H9 (cell line): Measurements from ENCODE around the gene MTA3. TPM values are rescaled to one million over a fixed set of nuclear protein-coding genes. Genes with fewer than 3 reads are reported as not detected.

Experiments used
- DNase-seq: peaks from one replicate; pipeline ENCODE4 v3.0.0-alpha.2; 2017
- H2AFZ ChIP-seq: one replicate; pipeline ENCODE4 v1.6.1; 2013; ENCODE audit warnings: mild to moderate bottlenecking, low read length, control low read depth, moderate library complexity
- H2AK5ac ChIP-seq: 2 replicates; pipeline ENCODE4 v1.6.1; 2013; ENCODE audit warnings: low read length, control low read depth, mixed read lengths; ENCODE audit not compliant: insufficient read length
- H2BK120ac ChIP-seq: one replicate; pipeline ENCODE4 v1.6.1; 2013; ENCODE audit warnings: low read depth, mild to moderate bottlenecking, low read length, control low read depth, inconsistent platforms; ENCODE audit not compliant: poor library complexity, severe bottlenecking
- H2BK12ac ChIP-seq: 2 replicates; pipeline ENCODE4 v1.6.1; 2013; ENCODE audit warnings: low read length, control low read depth, mixed read lengths, low read depth; ENCODE audit not compliant: insufficient read length
- H2BK15ac ChIP-seq: 2 replicates; pipeline ENCODE4 v1.6.1; 2013; ENCODE audit warnings: low read depth, low read length, control low read depth
- H2BK20ac ChIP-seq: one replicate; pipeline ENCODE4 v1.6.1; 2013; ENCODE audit warnings: low read depth, mild to moderate bottlenecking, low read length, control low read depth, inconsistent platforms; ENCODE audit not compliant: poor library complexity, severe bottlenecking
- H2BK5ac ChIP-seq: 2 replicates; pipeline ENCODE4 v1.6.1; 2013; ENCODE audit warnings: low read length, control low read depth, mixed read lengths; ENCODE audit not compliant: insufficient read length
- H3K14ac ChIP-seq: 2 replicates; pipeline ENCODE4 v1.6.1; 2013; ENCODE audit warnings: low read length, control low read depth; ENCODE audit not compliant: insufficient read depth
- H3K18ac ChIP-seq: 2 replicates; pipeline ENCODE4 v1.6.1; 2013; ENCODE audit warnings: low read depth, mild to moderate bottlenecking, mixed read lengths, low read length, control low read depth; ENCODE audit not compliant: insufficient read length
- H3K23ac ChIP-seq: 2 replicates; pipeline ENCODE4 v1.6.1; 2013; ENCODE audit warnings: low read length, control low read depth, mixed read lengths, low read depth; ENCODE audit not compliant: insufficient read length
- H3K23me2 ChIP-seq: 2 replicates; pipeline ENCODE4 v1.6.1; 2013; ENCODE audit warnings: low read depth, mild to moderate bottlenecking, mixed read lengths, low read length, control low read depth; ENCODE audit not compliant: insufficient read length, poor library complexity, severe bottlenecking
- H3K27ac ChIP-seq: 2 replicates; pipeline ENCODE4 v1.5.1; 2013; ENCODE audit warnings: low read length, control low read depth, mixed read lengths, low read depth; ENCODE audit not compliant: insufficient read length
- H3K27me3 ChIP-seq: 2 replicates; pipeline ENCODE4 v1.6.1; 2013; ENCODE audit warnings: low read length, control low read depth, inconsistent platforms; ENCODE audit not compliant: insufficient read depth
- H3K4ac ChIP-seq: 2 replicates; pipeline ENCODE4 v1.6.1; 2013; ENCODE audit warnings: low read depth, mild to moderate bottlenecking, control low read depth, inconsistent platforms, low read length, moderate library complexity
- H3K4me1 ChIP-seq: 2 replicates; pipeline ENCODE4 v1.6.1; 2013; ENCODE audit warnings: low read length, control low read depth, inconsistent platforms; ENCODE audit not compliant: insufficient read depth
- H3K4me2 ChIP-seq: 2 replicates; pipeline ENCODE4 v1.6.1; 2013; ENCODE audit warnings: low read length, control low read depth, mixed read lengths; ENCODE audit not compliant: insufficient read length, insufficient read depth
- H3K56ac ChIP-seq: 2 replicates; pipeline ENCODE4 v1.6.1; 2013; ENCODE audit warnings: low read depth, mild to moderate bottlenecking, mixed read lengths, low read length, control low read depth; ENCODE audit not compliant: insufficient read length
- H3K79me1 ChIP-seq: 2 replicates; pipeline ENCODE4 v1.6.1; 2013; ENCODE audit warnings: low read depth, mild to moderate bottlenecking, moderate library complexity, low read length, control low read depth, inconsistent platforms; ENCODE audit not compliant: insufficient read depth, poor library complexity, severe bottlenecking
- H3K79me2 ChIP-seq: 2 replicates; pipeline ENCODE4 v1.6.1; 2013; ENCODE audit warnings: low read length, control low read depth, inconsistent platforms; ENCODE audit not compliant: insufficient read depth
- H3K9ac ChIP-seq: 2 replicates; pipeline ENCODE4 v1.6.1; 2013; ENCODE audit warnings: low read length, control low read depth, mixed read lengths; ENCODE audit not compliant: insufficient read length; ENCODE audit errors: extremely low read depth
- H3K9me3 ChIP-seq: one replicate; pipeline ENCODE4 v1.6.1; 2013; ENCODE audit warnings: low read depth, low read length, inconsistent platforms; ENCODE audit not compliant: control insufficient read depth
- H3T11ph ChIP-seq: one replicate; pipeline ENCODE4 v1.6.1; 2013; ENCODE audit warnings: mild to moderate bottlenecking, low read length, control low read depth, inconsistent platforms
- H4K20me1 ChIP-seq: one replicate; pipeline ENCODE4 v1.6.1; 2013; ENCODE audit not compliant: control insufficient read depth, insufficient read length, insufficient read depth
- H4K5ac ChIP-seq: 2 replicates; pipeline ENCODE4 v1.6.1; 2013; ENCODE audit warnings: low read depth, mild to moderate bottlenecking, mixed read lengths, low read length, control low read depth; ENCODE audit not compliant: insufficient read length
- H4K8ac ChIP-seq: replicated peaks from 2 replicates; pipeline ENCODE4 v1.6.1; 2013; ENCODE audit warnings: low read length, control low read depth, mixed read lengths, low read depth; ENCODE audit not compliant: insufficient read length
- H4K91ac ChIP-seq: 2 replicates; pipeline ENCODE4 v1.6.1; 2013; ENCODE audit warnings: low read depth, mild to moderate bottlenecking, moderate library complexity, mixed read lengths, low read length, control low read depth; ENCODE audit not compliant: insufficient read length
- H3K27ac Mint-ChIP-seq, 3 experiments: 2 replicates in 2 of 3; 3 replicates in 1 of 3; pipeline ENCODE4 v1.8.0; 2020 to 2021; ENCODE audit warnings: mixed read lengths in 3 of 3, mild to moderate bottlenecking in 1 of 3, moderate library complexity in 1 of 3
- H3K27me3 Mint-ChIP-seq: 2 replicates; pipeline ENCODE4 v1.8.0; 2021; ENCODE audit warnings: low read depth, mild to moderate bottlenecking, moderate library complexity, mixed read lengths
- H3K36me3 Mint-ChIP-seq, 3 experiments: 2 replicates in 2 of 3; 3 replicates in 1 of 3; pipeline ENCODE4 v1.8.0; 2020 to 2021; ENCODE audit warnings: low read depth in 3 of 3, mixed read lengths in 3 of 3; ENCODE audit not compliant: insufficient read depth in 1 of 3
- H3K4me1 Mint-ChIP-seq, 2 experiments: 2 replicates each; pipeline ENCODE4 v1.8.0; 2020; ENCODE audit warnings: mixed read lengths in 2 of 2
- H3K4me3 Mint-ChIP-seq, 2 experiments: 2 replicates in 1 of 2; 3 replicates in 1 of 2; pipeline ENCODE4 v1.8.0; 2020 to 2021; ENCODE audit warnings: mild to moderate bottlenecking in 2 of 2, mixed read lengths in 2 of 2, moderate library complexity in 1 of 2
- H3K9me3 Mint-ChIP-seq, 2 experiments: 2 replicates in 1 of 2; 3 replicates in 1 of 2; pipeline ENCODE4 v1.8.0; 2020; ENCODE audit warnings: mild to moderate bottlenecking in 2 of 2, mixed read lengths in 2 of 2, moderate library complexity in 1 of 2
- WGBS: extraction: QIAGEN DNeasy Blood & Tissue Kit; methylation state at CpG from one replicate; pipeline ENCODE4 v1.1.7; 2013; ENCODE audit warnings: missing lambda C conversion rate, low lambda C conversion rate, mixed read lengths; ENCODE audit not compliant: insufficient read length; ENCODE audit errors: extremely low coverage; 5-methylcytosine and 5-hydroxymethylcytosine counted together
- total RNA-seq: library from RNA; stranded (reverse); gene quantifications from 2 replicates; pipeline ENCODE4 v1.2.1, GENCODE V29; 2021
- TF ChIP-seq, protein P1 (sequence below): fragments of 200-600 bp; sonication (generic); conservative IDR thresholded peaks from 3 replicates; pipeline ENCODE4 v1.8.0; 2021; ENCODE audit warnings: antibody characterized with exemption, mild to moderate bottlenecking

Gene MTA3
- total RNA-seq, 1 experiment from 2014 or later: 253 TPM

DNA sequence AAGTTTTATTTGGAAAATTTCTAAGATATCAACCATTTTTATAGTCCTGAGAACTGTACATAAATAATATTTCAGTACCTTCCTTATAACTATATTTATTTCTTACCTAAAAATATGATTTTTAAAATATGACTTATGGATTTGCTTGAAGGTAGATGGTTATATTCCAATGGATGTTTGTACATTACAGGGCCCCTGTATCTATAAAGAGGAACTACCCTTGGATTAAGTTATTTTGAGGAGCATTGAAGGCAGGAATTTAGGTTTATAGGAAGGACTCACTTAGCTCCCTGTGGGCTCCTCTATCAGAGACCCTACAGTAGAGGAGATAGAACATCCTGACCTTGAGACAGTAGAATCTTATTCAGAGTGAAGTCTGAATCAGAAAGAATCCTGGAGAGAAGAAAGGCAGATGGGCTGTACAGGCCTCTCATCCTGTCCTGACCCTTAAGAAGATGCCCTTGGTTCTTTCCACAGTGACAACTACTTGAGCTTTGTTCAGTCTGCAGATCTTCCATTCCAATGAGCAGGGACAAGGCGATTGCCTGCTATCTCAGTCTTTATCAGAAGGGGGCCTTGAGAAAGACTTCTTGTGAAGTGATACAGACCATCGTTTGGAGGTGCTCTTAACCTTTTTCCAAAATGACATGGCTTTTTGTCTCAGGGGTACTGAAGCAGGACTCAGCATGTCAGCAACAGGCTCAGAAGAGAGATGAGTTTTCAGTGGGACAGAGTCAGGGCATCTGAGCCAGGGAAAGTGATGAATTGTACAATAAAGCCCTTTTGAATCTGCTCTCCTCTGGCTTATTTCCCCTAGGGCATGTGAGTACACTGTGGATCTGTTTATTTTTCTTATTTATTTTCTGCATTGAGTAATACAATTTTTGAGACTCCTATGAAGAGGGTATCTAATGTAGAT lies 174.6 kb downstream of the MTA3 start:
- Histone ChIP-seq H2BK120ac (no peak overlapping the region), H3K79me1 (no peaks in the 10 kb centered on the region), H3K23ac (no peak overlapping the region), H3K9me3 (no peaks in the 10 kb centered on the region), H3K9ac (no peak overlapping the region), H2BK15ac (no peak overlapping the region), H2BK12ac (no peak overlapping the region), H3K18ac (no peak overlapping the region), H4K8ac (no peak overlapping the region), H3K4me1 (no peaks in the 10 kb centered on the region), H3T11ph (no peak overlapping the region), H3K27me3 (no peaks in the 10 kb centered on the region), H4K20me1 (no peaks in the 10 kb centered on the region), H4K5ac (no peak overlapping the region), H3K23me2 (no peaks in the 10 kb centered on the region), H3K4me2 (no peak overlapping the region), H2BK5ac (no peak overlapping the region), H3K56ac (no peak overlapping the region), H4K91ac (no peak overlapping the region), H3K14ac (no peak overlapping the region), H3K4ac (no peak overlapping the region), H2AFZ (no peak overlapping the region), H2BK20ac (no peak overlapping the region), H3K79me2 (no peaks in the 10 kb centered on the region), H3K27ac (no peak overlapping the region), H2AK5ac (no peak overlapping the region)
- TF ChIP-seq, protein P1, sequence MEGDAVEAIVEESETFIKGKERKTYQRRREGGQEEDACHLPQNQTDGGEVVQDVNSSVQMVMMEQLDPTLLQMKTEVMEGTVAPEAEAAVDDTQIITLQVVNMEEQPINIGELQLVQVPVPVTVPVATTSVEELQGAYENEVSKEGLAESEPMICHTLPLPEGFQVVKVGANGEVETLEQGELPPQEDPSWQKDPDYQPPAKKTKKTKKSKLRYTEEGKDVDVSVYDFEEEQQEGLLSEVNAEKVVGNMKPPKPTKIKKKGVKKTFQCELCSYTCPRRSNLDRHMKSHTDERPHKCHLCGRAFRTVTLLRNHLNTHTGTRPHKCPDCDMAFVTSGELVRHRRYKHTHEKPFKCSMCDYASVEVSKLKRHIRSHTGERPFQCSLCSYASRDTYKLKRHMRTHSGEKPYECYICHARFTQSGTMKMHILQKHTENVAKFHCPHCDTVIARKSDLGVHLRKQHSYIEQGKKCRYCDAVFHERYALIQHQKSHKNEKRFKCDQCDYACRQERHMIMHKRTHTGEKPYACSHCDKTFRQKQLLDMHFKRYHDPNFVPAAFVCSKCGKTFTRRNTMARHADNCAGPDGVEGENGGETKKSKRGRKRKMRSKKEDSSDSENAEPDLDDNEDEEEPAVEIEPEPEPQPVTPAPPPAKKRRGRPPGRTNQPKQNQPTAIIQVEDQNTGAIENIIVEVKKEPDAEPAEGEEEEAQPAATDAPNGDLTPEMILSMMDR: peak; percentile 28; the same call in 1 of the 3 replicates
- Mint-ChIP-seq H3K27ac (no peak overlapping the region; a peak in 1 of 7 replicates), H3K4me1 (peaks cover 19 to 24% of the 10 kb centered on the region in 2 experiments), H3K27me3 (no peaks in the 10 kb centered on the region), H3K9me3 (peaks cover 0 to 4% of the 10 kb centered on the region in 2 experiments; a peak in 2 of 5 replicates), H3K36me3 (peaks cover 16 to 23% (median 22%) of the 10 kb centered on the region in 3 experiments), H3K4me3 (no peak overlapping the region)
- DNase-seq: no peak
- no CpG with 5 or more reads among the region's 2 CpGs for WGBS
